KBM-7 (cell line): ENCODE results near the gene GUCD1.
"Not testable (repeated sequence)": the region's sequence is repeated elsewhere in the genome, so short reads cannot be mapped to it uniquely, and the experiment has no call there.

Experiments used
- DNase-seq: peaks from one replicate; pipeline ENCODE4 v3.0.0-alpha.2; 2015
- in situ Hi-C: fragments of 300-500 bp; cut with MboI; formaldehyde crosslinking; loops from 2 replicates; pipeline ENCODE4 v1.14.3; 2020; ENCODE audit warnings: low sequenced_read_pairs, low pct_unique_long_range_greater_than_20kb, mixed read lengths

Gene GUCD1

DNA sequence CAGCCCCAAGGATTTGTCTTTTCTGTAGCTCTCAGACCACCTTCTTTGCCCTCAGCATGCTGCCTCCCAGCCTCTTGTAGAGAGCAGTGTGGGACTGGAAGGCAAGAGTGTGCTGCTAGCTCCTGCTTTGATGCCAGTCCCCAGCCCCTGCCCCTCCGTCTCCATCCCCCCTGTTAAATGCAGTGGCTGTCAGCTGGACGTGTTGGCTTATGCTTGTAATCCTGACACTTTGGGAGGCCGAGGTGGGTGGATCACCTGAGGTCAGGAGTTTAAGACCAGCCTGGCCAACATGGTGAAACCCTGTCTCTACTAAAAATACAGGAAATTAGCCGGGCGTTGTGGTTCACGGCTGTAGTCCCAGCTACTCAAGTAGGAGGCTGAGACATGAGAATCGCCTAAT lies 16.3 kb upstream of the GUCD1 start:
- in situ Hi-C loops: no loop called here
- DNase-seq: no peak

DNA sequence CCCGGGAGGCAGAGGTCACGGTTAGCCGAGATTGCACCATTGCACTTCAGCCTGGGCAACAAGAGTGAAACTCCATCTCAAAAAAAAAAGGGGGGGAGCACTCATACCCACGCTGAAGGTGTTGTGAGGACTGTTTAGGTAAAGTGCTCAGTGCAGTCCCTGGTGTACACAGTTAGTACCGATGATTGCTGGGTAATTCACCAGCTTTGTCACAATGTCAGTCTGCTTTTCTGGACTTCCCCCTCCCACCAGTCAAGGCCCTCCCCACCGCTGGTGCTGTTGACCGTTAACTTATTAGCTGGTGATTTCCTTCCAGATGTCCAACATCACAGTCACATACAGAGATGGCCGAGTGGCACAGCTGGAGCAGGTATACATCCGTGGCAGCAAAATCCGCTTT lies 12.7 kb upstream of the GUCD1 start:
- in situ Hi-C loops: no loop called here
- DNase-seq: no peak

DNA sequence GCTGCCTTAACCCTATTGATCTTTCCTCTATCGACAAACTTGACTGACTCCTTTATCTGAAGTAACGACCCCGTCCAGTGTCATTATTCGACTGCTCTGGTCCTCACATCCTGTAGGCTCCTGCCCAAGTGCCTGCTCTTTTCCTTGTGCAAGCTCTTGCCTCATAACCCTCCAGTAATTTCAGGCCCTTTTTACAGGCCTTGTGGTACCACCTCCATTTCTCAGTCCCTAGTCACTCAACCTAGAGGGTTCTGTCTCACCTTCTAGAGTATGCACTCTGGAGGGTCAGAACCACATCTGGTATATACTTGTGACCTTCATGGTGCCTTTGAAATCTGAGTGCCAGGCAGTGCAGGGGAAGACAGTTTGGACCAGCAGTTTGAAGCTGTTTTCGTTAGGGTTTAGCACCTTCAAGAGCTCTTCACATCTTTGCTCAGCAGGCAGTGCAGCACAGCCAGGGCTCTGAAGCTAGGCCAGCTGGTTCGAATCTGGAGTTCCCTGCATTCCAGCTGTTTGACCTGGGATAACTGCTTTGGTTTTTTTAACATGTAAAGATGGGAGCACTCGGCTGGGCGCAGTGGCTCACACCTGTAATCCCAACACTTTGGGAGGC lies 12.1 kb upstream of the GUCD1 start:
- no peak for DNase-seq
- in situ Hi-C loops: no loop called here

GRCh38 chr22:24565077-24565476 lies 10.1 kb upstream of the GUCD1 start:
- DNase-seq: no peak
- in situ Hi-C loops: no loop called here

DNA sequence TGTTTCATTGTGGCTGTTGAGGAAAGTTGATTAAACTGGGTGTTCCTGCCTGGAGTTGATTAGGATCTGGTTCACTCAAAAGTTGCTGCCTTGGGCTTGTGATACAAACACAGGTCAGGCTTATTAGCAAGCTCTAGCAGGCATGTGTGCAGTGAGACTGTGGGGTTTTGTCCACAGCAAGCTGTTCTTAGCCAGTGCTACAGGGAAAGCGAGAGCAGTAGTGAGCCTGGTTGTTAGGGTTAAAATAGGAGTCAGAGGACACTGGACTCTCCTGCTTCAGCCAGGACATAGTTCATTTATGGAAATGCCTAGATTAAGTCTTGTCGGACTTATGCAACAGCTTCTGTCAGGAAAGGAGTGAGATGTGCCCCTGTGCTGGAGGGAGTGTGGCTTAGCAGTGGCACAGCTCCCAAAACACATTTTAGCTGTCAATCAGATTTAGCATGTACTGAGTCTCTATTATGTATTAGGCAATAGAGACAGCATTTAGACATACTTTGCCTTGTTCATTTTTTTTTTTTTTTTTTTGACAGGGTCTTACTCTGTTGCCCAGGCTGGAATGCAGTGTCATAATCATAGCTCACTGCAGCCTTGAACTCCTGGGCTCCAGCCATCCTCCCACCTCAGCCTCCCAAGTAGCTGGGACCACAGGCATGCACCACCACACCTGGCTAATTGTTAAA lies 9.6 kb upstream of the GUCD1 start:
- in situ Hi-C loops: no loop called here
- DNase-seq: no peak

GRCh38 chr22:24563246-24563645 lies 8.3 kb upstream of the GUCD1 start:
- in situ Hi-C loops: no loop called here

DNA sequence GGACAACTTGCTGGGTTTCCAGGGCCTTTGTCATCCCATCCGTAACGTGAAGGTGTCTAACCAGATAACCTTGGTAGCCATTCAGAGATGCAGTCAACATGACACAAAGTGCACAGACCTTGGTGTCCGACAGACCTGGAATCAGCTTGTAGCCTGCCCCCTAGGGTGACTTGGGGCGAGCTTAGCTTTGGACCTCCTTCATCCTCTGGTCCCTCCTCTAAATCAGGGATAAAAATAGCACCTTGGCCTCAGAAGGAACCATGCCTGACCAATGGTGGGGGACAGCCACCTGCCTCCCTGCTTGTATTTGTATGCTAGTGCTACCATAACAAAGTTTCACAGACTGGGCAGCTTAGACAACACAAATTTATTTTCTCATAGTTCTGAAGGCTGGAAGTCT lies 4.5 kb upstream of the GUCD1 start:
- DNase-seq: no peak
- in situ Hi-C loops: no loop called here

More at GRCh38 chr22:24563246-24563645, 8.3 kb upstream of the GUCD1 start:
- DNase-seq: no peak

DNA sequence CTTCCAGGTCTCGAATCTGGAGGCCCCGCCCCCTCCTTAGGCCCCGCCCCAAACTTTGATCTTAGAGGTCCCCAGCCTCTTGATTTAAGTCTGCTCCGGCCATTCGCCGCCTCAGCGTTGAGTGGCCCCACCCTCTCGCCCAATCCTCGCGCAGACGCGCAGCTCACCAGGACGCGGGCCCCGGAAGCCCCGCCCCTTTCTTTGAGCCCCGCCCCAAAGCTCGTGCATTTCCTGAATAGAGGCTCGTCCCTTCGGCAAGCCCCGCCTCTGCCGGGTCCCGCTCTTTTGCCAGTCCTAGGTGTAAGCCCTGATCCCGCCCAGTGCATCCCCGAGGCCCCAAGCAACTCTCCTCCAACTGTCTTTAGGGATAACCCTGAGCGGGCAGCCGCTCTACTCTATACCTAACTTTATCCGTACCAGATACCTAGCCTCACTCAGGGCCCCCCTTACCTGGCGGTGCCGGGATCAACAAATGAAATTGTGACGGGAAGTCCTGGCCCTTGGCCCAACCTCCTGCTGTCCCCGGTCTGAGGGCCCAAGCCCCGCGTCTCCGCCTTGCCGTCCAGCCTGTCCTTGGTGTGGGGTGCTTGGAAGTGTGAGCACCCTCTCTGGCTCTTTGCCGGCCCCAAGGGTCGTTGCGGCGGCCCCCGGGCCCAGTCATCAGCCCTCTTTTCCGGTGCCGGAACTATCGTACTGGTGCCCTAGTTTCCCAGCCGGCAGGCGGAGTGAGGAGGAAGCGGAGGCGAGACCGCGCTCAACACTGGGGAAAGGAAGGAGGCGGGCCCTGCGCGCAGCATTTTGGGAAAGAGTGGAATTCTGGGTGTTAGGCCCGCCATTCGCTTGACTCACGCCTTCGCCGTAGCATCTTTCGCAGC lies 464 bp upstream of the GUCD1 start, which contains the start of gene SNRPD3:
SNRPD3 (plus strand) TSS at position 835 of the 875 bp plus-strand sequence. CDS start 1,676 bp downstream, outside the sequence.
- in situ Hi-C loops: no loop called here
- DNase-seq: peak; percentile 98

DNA sequence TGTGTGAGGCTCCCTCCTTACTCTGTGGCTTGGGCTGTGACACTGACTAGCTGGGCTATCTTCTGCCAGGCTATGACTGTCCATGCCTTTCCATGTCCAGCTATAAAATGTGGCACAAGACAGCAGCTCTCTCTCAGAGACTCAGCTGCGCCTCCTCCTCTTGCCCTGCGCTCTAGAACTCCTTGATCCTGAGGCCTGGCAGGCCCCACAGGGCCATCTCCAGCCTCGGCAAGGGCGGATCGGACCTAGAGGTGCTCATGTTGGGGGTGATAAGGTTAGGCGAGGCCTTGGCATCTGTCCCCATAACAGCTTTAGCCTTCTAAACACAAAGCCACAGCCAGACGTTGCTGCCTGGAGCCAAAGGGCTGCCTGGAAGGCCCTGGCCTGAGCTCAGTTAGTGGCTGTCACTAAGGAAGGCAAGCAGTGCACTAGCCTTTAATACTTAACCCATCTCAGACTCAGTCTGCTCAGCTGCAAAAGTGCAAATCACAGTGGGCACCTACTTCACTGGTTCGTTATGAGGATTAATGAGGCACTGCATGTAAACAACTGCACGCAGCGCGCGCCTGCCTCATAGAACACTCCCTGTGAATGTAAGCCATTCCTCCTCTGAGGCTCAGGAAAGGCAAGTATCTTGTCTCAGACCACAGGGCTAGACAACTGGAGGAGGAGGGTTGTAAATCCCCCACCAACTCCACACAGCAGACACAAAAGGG lies 1.2 kb downstream of the GUCD1 start:
- in situ Hi-C loops: no loop called here
- no peak for DNase-seq

GRCh38 chr22:24552503-24553286 lies 2.2 kb downstream of the GUCD1 start:
- in situ Hi-C loops, DNase-seq: not testable (repeated sequence)

DNA sequence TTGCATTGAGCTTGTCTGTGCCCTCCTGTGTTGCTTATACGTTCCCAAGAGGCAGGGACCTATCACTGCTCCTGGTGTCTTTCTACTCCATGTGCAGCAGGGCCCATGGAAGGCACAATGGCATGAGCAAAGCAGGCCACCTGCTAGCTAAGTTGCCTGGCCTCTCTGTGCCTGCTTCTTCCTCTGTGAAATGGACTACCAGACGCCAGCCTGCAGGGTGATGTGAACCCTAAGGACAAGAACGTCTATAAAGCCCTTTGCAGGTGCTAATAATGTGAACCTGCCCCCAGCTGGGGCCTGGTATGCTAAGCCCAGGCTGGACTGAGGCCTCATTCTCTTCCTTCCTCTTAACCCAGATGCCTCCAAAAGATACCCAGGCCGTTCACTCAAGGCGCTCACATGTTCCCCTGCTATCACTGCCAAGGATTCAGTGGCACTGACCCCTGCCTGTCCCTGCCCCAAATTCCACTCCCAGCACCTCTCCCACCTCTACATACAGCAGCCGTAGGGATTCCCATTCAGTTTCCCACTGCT lies 4.0 kb downstream of the GUCD1 start:
- DNase-seq: peak; percentile 17
- in situ Hi-C loops: no loop called here

- in situ Hi-C loops: no loop called here
- peak; percentile 38 for DNase-seq
These were observed 4.7 kb downstream of the GUCD1 start for GRCh38 chr22:24550028-24550901.

- no peak for DNase-seq
- in situ Hi-C loops: no loop called here
These were observed 6.1 kb downstream of the GUCD1 start for GRCh38 chr22:24548812-24549211.

DNA sequence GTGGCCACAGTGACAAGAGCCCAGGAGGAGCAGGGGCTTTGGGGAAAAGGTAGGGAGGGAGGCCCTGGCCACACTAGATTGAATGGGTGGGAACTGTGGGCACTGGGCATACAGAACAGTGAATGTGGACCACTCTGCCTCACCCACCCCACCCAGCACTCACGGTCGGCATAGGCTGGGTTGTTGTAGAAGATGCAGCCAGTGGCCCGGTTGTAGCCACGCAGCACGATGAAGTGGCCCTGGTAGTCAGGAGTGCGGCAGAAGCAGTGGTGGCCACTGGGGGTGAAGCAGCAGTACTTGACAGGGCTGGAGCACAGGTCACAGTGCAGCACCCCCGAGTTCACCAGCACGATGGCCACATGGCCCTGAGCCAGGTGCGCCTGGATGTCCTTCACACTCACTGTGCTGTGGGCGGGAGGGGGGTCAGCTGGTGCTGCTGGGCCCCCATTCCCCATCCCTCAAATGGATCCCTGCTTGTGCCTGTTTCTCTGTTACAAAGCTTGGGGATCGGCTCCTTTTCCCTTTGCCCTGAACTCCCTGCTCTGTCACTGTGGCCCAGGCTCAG lies 11.2 kb downstream of the GUCD1 start:
- in situ Hi-C loops: no loop called here
- DNase-seq: no peak

DNA sequence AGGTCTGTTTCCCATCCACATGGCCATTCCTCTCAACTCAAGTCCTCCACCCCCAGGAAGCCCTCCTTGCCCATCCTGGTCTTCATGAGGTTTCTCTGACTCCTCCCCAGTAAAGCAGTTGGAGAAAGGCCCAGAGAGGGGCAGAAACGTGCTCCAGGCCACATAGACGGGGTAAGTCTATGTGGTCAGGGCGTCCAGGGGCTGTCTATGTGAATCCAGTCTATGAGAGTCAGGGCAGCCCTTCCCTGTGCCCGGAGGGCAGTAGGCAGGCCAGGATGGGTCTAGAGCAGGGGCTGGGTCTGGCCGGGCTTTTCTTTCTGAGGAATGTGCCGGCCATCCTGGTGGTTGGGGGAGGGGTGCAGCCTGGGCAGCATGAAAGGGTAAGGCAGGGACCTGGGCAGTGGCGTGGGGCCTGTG lies 11.7 kb downstream of the GUCD1 start:
- in situ Hi-C loops: no loop called here
- DNase-seq: no peak

DNA sequence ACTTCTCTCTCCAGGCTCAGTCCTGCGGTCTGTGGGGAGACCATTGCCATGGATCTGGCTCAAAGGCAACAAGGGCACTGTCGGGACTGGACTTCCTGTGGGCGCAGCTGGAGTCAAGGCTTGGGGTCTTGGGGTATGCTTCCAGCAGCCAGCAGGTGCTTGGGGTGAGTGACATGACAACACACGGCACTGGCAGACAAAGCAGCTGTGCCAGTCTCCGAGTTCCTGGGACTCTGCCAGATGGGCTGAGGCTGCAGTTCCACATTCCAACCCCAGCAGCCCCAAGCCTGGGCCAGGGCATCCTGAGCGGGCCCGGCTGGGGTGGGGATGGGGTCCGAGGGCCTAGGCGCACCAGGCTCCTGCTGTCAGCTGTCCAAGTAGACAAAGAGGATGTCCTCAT lies 12.3 kb downstream of the GUCD1 start:
- in situ Hi-C loops: no loop called here
- DNase-seq: no peak
